ENCODE data around the gene ATG2A. TPM values are rescaled to one million over a fixed set of nuclear protein-coding genes. Genes with fewer than 3 reads are reported as not detected.

ATG2A gene
- total and polyA plus RNA-seq, 9 of the 15 experiments (the other 6 are each of a cell fraction or from before 2014, with no cell fraction given) = 0.25 to 45.9 (median 5.2) TPM

DNA sequence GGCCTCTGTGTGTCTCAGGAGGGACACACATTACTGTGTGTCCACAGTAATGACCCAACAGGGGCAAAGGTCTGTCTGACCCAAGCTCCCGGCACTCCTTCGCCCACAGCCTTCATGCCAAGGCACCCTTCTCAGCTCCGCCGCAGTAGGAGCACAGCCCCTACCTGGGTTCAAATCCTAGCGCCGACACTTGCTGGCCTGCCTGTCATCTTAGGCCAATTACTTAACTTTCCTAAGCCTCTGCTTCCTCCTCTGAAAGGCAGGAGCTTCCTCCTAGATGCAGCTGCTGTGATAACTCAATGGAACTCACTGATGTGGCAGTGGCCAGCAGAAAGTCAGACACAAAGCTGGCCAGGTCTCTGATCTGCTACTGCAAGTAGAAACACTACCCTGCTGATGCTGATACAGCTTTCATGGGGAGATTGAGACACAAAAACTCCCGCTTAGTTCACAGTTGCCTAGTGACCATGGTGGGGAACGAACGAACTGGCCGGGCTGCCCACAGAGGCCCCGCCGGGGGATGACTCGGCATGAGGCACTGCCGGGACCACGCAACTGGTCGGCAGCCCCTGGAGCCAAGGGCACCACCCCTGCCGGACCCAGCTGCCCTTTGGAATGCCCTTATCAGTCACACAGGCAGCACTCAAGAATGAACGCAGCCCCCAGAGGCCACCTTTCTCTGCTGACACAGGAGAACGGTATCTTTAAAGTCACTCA lies 46.7 kb downstream of the ATG2A start:
- Histone ChIP-seq H2AFZ (ENCODE audit: low read depth, low read length) (no peak overlapping the region), H3K27ac (ENCODE audit: extremely low read depth, low read depth, low read length) (peak overlapping the region; percentile 66), H3K36me3 (ENCODE audit: control insufficient read depth, insufficient read depth, low read length) (peaks cover 62% of the 10 kb centered on the region; the same call in 2 of the 3 replicates), H3K79me2 (ENCODE audit: control insufficient read depth, insufficient read depth, low read length) (peaks cover 75% of the 10 kb centered on the region), H3K9ac (ENCODE audit: insufficient read depth in 1 of 2, low read depth in 2 of 2, low read length in 2 of 2) (peak overlapping the region; percentile 22 to 85), H3K9me3 (replicated peaks; ENCODE audit: control insufficient read depth, insufficient read depth, low read depth, low read length) (no peaks in the 10 kb centered on the region), H3K27me3 (ENCODE audit: control insufficient read depth in 2 of 2, insufficient read depth in 2 of 2, low read length in 2 of 2) (no peaks in the 10 kb centered on the region; a peak in 1 of 5 replicates), H3K4me2 (ENCODE audit: insufficient read depth, low read length) (peak overlapping the region; percentile 62), H3K9me1 (ENCODE audit: control insufficient read depth, insufficient read depth, low read length) (no peaks in the 10 kb centered on the region), H3K4me3 (peak overlapping the region; percentile 9; the same call in 1 of the 2 replicates), H4K20me1 (replicated peaks; ENCODE audit: control insufficient read depth, insufficient read depth, low read length) (peaks cover 6% of the 10 kb centered on the region; the same call in 1 of the 2 replicates), H3K4me1 (replicated peaks in 1 of 2; ENCODE audit: control insufficient read depth in 2 of 2, insufficient read depth in 2 of 2, low read length in 2 of 2) (peaks cover 30 to 52% of the 10 kb centered on the region in 2 experiments)
- ChIA-PET POLR2A (interaction anchor here (0.8 to 2.1 kb wide), 6 partner anchors 8 to 24 kb away, joined by 3 to 8 read pairs (median 6); no protein-coding TSS in a partner anchor), CTCF (ENCODE audit: low intra/inter-chr PET ratio) (no interaction called here)
- in situ Hi-C loops (cut with MboI) = no loop called here
- WGBS (ENCODE audit: insufficient coverage, low coverage, missing lambda C conversion rate) = 18% methylated on average over 19 of the region's 19 CpGs
- peak; percentile 76 for ATAC-seq
- FAIRE-seq = peak; percentile 90
- intact Hi-C loops (cut with micrococcal nuclease) = loop anchor here (2.0 kb wide), 1 partner anchor 18 kb away; no protein-coding TSS in a partner anchor
- no TSS peak for BruUV-seq (replicated peaks)
- DNase-seq (ENCODE audit: extremely low read depth in 1 of 4, low spot score in 3 of 4) = peak; percentile 81 to 85 (median 84)
- no peak for TF ChIP-seq PCBP1 (IDR thresholded peaks at IDR 0.05; ENCODE audit: low read depth, low read length, poor library complexity, severe bottlenecking)
- no peak for TF ChIP-seq SP2 (IDR thresholded peaks at IDR 0.05; ENCODE audit: extremely low read depth, low read depth, low read length, poor library complexity, severe bottlenecking)
- TF ChIP-seq SIN3A (IDR thresholded peaks at IDR 0.05; ENCODE audit: borderline replicate concordance in 2 of 2, control insufficient read depth in 1 of 2, low read depth in 2 of 2, low read length in 2 of 2) = peak in 1 of 2 experiments; percentile 42; a peak in 1 of 4 replicates
- no peak for TF ChIP-seq ZNF76 (CRISPR knock-in tag; IDR thresholded peaks at IDR 0.05; ENCODE audit: borderline replicate concordance)
- TF ChIP-seq ZZZ3 (IDR thresholded peaks at IDR 0.05) = no peak
- TF ChIP-seq CTBP1 (IDR thresholded peaks at IDR 0.05; ENCODE audit: borderline replicate concordance) = peak; percentile 83
- TF ChIP-seq ATF7 (IDR thresholded peaks at IDR 0.05) = peak; percentile 34; the same call in 1 of the 2 replicates
- TF ChIP-seq GATA2 (CRISPR knock-in tag; IDR thresholded peaks at IDR 0.05) = peak; percentile 87
- no peak for TF ChIP-seq ZBTB40 (IDR thresholded peaks at IDR 0.05)
- TF ChIP-seq ZBTB40 (CRISPR knock-in tag; IDR thresholded peaks at IDR 0.05) = no peak

Data from K562 (cell line).